Right lobe of liver (tissue), 6 donors: Measurements from ENCODE around the gene ERCC6L. TPM values are rescaled to one million over a fixed set of nuclear protein-coding genes. Genes with fewer than 3 reads are reported as not detected.

Experiments
- ATAC-seq, 4 donors: fragments of 200-7000 bp; cut with Tn5 transposase; one replicate each; pipeline ENCODE4 v1.9.1; 2020; ENCODE audit warnings: mild to moderate bottlenecking in 4 of 4, moderate library complexity in 4 of 4
- DNase-seq, 3 donors: peaks; one replicate each; pipeline ENCODE4 v3.0.0-alpha.2; 2020
- H3K27ac ChIP-seq, 3 donors: fragments of 200-600 bp; one replicate each; pipeline ENCODE4 v1.8.0; 2022
- H3K27me3 ChIP-seq, 2 donors: fragments of 200-600 bp; one replicate each; pipeline ENCODE4 v1.8.0; 2022
- H3K36me3 ChIP-seq, 4 donors: fragments of 200-600 bp; sonication (generic) in 1 of 4; one replicate each; pipeline versions ENCODE4 v1.5.1 to v1.8.0; 2017 to 2022; ENCODE audit warnings: control low read depth in 1 of 4
- H3K4me1 ChIP-seq, 4 donors: fragments of 200-600 bp; sonication (generic) in 1 of 4; one replicate each; pipeline versions ENCODE4 v1.5.1 to v1.8.0; 2017 to 2022; ENCODE audit warnings: control low read depth in 1 of 4
- H3K4me3 ChIP-seq, 3 donors: fragments of 200-600 bp; one replicate each; pipeline ENCODE4 v1.8.0; 2022
- H3K9me3 ChIP-seq, 4 donors: fragments of 200-600 bp; sonication (generic) in 1 of 4; one replicate each; pipeline versions ENCODE4 v1.5.1 to v1.8.0; 2017 to 2022; ENCODE audit warnings: control low read depth in 1 of 4
- CTCF ChIP-seq, 4 donors: fragments of 200-600 bp in 3 of 4; fragments of 450-650 bp in 1 of 4; IDR thresholded peaks; one replicate each; pipeline versions ENCODE4 v1.5.1 to v1.8.0; 2016 to 2022; ENCODE audit warnings: antibody characterized with exemption in 4 of 4, mild to moderate bottlenecking in 2 of 4
- POLR2A ChIP-seq: fragments of 450-650 bp; IDR thresholded peaks from one replicate; pipeline ENCODE4 v1.6.1; 2017; ENCODE audit warnings: antibody characterized with exemption, mild to moderate bottlenecking
- WGBS: methylation state at CpG from one replicate; pipeline ENCODE4 v1.1.6; 2018; ENCODE audit warnings: low coverage, low lambda C conversion rate; ENCODE audit not compliant: insufficient coverage; ENCODE audit errors: missing lambda C conversion rate; 5-methylcytosine and 5-hydroxymethylcytosine counted together
- intact Hi-C, 2 donors: fragments of 100-400 bp; cut with DNase I; formaldehyde crosslinking; loops; one replicate each; pipeline versions ENCODE4 v1.11.2 to v1.14.1; 2022
- total RNA-seq, 6 experiments: library from RNA; depleted of rRNA in 2 of 6; stranded (reverse); fragments of >200 nt in 2 of 6; fragmentation: NEBNext Ultra II Directional in 3 of 6; extraction: Animal tissue kit (Norgen Biotek cat#: 25700) in 3 of 6; gene quantifications; one replicate each; pipeline versions ENCODE4 v1.1.0 to v1.2.4, GENCODE V29; 2016 to 2023
- donor health status: DM: no; HTN: yes; CAD: no.
- donor health status: DM: no; HTN: no; CAD: no.
- donor health status: DM: no; HTN: no; CAD: no.
- donor health status: DM: no; HTN: yes; CAD: no.
- donor health status: DM: no; HTN: yes; CAD: no.

The ERCC6L gene
- total RNA-seq, 6 experiments from 2014 or later, result 0.09 to 0.62 (median 0.30) TPM; not detected in 2

DNA sequence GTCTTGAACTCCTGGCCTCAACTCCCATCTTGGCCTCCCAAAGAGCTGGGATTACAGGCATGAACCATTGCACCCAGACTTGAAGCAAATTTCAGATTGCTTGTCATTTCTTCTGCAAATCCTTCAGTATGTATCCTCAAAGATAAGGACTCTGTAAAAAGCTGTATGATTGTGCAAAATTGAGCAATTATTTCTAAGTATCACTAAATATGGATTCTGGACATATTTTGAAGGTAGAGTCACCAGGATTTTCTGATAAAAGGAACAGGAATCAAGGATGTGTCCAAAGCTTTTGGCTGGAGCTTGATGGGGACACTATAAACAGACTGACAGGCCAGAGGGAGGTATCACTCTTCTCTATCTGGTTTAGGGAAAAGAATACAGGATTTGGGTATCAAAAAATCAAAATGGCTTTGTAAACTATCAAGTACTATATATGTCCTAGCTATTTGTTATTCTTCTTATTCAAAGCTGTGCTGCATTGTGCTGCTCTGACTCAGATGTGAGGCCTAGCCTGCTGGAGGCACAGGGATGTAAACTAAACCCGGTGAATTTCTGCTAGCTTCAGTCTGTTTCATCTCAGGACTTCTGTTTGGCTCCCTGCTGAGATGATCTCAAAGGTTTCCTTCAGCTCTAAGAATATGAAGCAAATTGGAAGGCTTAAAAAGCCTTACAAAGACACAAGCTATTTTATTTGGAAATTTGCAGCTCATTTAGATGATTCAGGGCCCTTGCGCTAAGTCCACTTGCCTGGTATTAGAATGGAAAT lies 30.0 kb upstream of the ERCC6L start:
- no peak for DNase-seq
- Histone ChIP-seq H3K4me1 (no peaks in the 10 kb centered on the region), H3K9me3 (no peaks in the 10 kb centered on the region), H3K27me3 (no peaks in the 10 kb centered on the region), H3K27ac (no peak overlapping the region), H3K4me3 (no peak overlapping the region), H3K36me3 (peaks cover 8 to 58% (median 37%) of the 10 kb centered on the region in 4 donors)
- intact Hi-C loops, result no loop called here
- TF ChIP-seq CTCF (IDR thresholded peaks at IDR 0.05) (no peak), POLR2A (no peak)
- 92% methylated on average over 2 of the region's 2 CpGs for WGBS
- ATAC-seq, result no peak

DNA sequence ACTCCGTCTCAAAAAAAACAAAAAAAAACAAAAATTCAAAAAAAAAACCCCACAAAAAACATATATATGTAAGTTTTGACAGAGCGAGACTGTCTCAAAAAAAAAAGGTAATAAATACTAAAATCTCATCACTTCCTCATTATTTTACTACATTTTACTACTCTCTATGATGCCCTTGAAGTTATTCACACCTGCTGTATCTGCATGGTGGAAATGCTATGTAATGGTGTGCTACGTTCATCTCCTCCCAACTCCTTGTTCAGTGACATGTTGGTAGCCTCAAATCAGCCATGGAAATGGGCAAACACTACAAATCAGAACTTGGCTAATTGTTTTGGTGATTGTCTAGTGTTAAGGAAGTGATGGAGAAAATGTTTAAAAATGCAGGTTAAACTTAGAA lies 26.4 kb upstream of the ERCC6L start:
- no peak for ATAC-seq

DNA sequence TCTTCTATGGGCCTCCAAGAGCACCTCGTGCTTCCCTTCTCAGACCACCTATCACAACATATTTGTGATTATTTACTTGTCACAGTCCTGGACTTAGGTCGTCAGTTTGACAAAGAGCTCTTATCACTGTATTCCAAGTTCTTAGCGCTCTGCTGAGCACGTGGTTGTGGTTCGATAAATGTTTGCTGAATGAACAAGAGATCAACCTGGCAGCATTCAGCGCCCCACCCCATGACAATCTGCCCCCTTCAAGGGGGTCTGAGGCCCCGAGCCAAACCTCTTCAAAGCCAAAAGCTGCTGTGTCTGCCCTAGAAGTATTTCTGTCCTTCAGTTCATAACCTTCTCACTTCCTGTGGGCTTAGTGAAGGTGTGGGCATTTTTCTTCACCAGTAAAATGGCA lies 23.2 kb upstream of the ERCC6L start:
- intact Hi-C loops, result no loop called here
- DNase-seq, result no peak
- Histone ChIP-seq H3K27me3 (no peaks in the 10 kb centered on the region), H3K27ac (no peak overlapping the region), H3K4me1 (no peaks in the 10 kb centered on the region), H3K9me3 (no peaks in the 10 kb centered on the region), H3K4me3 (no peak overlapping the region), H3K36me3 (no peaks in the 10 kb centered on the region)
- ATAC-seq, result peak in 1 of 4 donors; percentile 44
- 45% methylated on average over 7 of the region's 7 CpGs for WGBS
- TF ChIP-seq POLR2A (no peak), CTCF (IDR thresholded peaks at IDR 0.05) (no peak)

More for the DNA sequence above, 26.4 kb upstream of the ERCC6L start:
- peaks cover 0 to 24% (median 13%) of the 10 kb centered on the region in 4 donors for H3K36me3 ChIP-seq
- no peak overlapping the region for H3K27ac ChIP-seq
- H3K9me3 ChIP-seq, result no peaks in the 10 kb centered on the region
- intact Hi-C loops, result no loop called here
- H3K27me3 ChIP-seq, result no peaks in the 10 kb centered on the region
- H3K4me3 ChIP-seq, result no peak overlapping the region
- no peak for TF ChIP-seq CTCF (IDR thresholded peaks at IDR 0.05)
- no peak for TF ChIP-seq POLR2A
- DNase-seq, result no peak
- no peaks in the 10 kb centered on the region for H3K4me1 ChIP-seq
- 92% methylated on average over 2 of the region's 3 CpGs for WGBS

- TF ChIP-seq CTCF (IDR thresholded peaks at IDR 0.05) (no peak), POLR2A (no peak)
Observed at GRCh38 chrX:72260448-72260847, 21.6 kb upstream of the ERCC6L start.

More at GRCh38 chrX:72260448-72260847, 21.6 kb upstream of the ERCC6L start:
- Histone ChIP-seq H3K4me3 (no peak overlapping the region), H3K9me3 (no peaks in the 10 kb centered on the region), H3K27me3 (no peaks in the 10 kb centered on the region), H3K27ac (no peak overlapping the region), H3K36me3 (no peaks in the 10 kb centered on the region), H3K4me1 (no peaks in the 10 kb centered on the region)
- no peak for ATAC-seq
- no peak for DNase-seq
- intact Hi-C loops, result no loop called here
- 81% methylated on average over 3 of the region's 4 CpGs for WGBS
